ENCODE results near the gene DPP7. TPM values are rescaled to one million over a fixed set of nuclear protein-coding genes. Genes with fewer than 3 reads are reported as not detected.
"Not testable (repeated sequence)": the region's sequence is repeated elsewhere in the genome, so short reads cannot be mapped to it uniquely, and the experiment has no call there.

Gene DPP7
- total RNA-seq, 1 donor from 2014 or later = 394 TPM

DNA sequence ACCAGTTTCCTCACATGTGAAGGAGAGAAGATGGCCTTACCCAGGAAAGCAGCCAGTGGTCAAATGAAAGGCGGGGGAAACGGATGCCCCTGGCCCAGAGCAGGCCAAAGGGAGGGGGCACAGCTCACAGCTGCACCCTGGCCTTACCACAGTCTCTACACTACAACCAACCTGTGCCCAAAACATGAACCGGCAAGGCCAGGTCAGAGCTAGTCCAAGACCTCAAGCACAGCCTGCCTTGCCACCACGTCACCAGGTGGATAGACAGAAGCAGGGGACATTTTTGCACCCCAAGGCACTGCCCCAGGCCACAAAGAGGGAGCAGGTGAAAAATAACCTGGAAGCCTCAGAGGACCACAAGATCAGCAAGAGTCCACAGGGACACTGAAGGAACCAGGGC lies 28.9 kb upstream of the DPP7 start:
- no peak overlapping the region for H3K4me3 Mint-ChIP-seq
- H3K36me3 Mint-ChIP-seq (ENCODE audit: low read depth) = no peaks in the 10 kb centered on the region
- H3K27me3 Mint-ChIP-seq (ENCODE audit: insufficient read depth) = peaks cover 14% of the 10 kb centered on the region

DNA sequence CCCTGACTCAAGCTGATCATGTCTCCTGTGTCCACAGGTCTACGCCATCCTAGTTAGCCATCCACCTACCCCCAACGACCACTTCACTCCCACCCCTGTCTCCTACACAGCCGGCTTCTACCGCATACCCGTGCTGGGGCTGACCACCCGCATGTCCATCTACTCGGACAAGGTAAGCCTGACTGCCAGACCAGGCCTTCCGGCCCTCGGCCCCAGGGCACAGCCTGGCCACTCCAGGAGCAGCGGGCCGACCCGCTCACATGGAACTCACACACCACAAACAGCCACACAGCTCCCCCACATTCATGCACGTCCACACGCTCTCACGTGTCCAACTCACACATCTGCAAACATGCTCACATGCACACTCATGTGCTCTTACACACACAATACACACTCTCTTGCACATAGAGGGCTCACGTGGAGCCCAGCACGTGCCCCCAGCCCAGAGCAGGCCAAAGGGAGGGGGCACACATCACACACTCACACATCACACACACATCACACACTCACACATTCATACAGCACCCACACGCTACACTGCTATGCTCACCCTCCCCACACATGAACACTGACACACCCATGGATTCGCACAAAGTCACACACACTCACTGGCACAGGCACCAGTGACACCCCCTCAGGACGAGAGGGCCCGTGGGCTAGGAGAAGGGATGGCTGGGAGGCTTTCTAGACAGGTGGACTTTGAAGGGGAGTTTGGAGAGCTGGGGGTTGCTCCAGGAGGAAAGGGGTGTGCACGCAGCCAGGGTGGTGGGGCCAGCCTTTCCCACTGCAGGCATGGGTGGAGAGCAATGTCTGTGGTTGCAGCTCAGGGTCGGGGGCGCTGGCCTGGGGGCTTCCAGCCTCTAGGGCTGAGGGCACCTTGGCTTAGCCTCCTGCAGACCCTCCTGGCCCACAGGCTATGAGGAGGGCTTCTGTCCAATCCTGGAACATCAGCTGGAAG lies 27.7 kb upstream of the DPP7 start:
- H3K4me3 Mint-ChIP-seq = no peak overlapping the region
- intact Hi-C loops (cut with micrococcal nuclease) = no loop called here
- H3K9me3 Mint-ChIP-seq = no peaks in the 10 kb centered on the region
- no peaks in the 10 kb centered on the region for H3K36me3 Mint-ChIP-seq (ENCODE audit: low read depth)
- peaks cover 24% of the 10 kb centered on the region for H3K27me3 Mint-ChIP-seq (ENCODE audit: insufficient read depth)
- DNase-seq (ENCODE audit: low spot score) = no peak
- H3K4me1 Mint-ChIP-seq (ENCODE audit: low read depth) = no peaks in the 10 kb centered on the region
- peak overlapping the region; percentile 5 for H3K27ac Mint-ChIP-seq

More for the DNA sequence above, 28.9 kb upstream of the DPP7 start:
- intact Hi-C loops (cut with micrococcal nuclease) = no loop called here
- Mint-ChIP-seq H3K4me1 (ENCODE audit: low read depth) (no peaks in the 10 kb centered on the region), H3K9me3 (no peaks in the 10 kb centered on the region), H3K27ac (no peak overlapping the region)
- no peak for DNase-seq (ENCODE audit: low spot score)

DNA sequence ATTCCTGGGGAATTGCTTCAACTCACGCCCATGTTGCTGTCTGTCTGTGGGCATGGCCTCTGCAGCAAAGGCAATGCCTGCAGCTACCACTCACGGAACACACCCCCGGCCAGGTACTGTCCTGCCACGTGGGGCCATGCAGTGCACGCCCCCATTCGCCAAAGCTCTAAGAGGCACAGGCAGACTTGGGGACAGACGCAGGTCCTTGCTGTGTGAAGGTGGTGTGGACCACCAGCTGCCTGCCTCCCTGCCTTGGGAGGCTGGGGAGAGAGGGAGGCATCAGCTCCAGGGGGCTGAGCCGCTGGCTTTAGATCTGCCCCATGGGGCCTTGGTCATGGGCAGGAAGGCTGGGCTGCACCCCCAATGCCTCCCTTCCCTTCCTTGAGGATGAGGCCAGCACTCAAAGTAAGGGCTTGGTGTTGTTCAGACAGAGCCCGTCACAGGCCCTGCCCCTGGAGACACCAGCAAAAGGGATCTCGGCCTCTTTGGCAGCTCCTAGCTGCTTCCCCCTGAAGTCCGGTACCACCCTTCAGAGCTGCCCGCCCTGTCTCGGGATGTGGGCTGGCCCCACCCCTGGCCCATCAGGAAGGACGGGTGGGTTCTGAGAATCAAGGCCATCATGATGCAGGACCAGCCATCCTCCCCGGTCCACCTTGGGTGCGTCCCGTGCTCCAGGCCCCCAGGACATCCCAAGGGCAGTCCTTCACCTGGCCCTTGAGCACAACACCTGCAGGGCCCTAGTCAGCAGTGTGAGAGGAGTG lies 26.7 kb upstream of the DPP7 start:
- no peak for DNase-seq (ENCODE audit: low spot score)
- Mint-ChIP-seq H3K27ac (no peak overlapping the region), H3K36me3 (ENCODE audit: low read depth) (no peaks in the 10 kb centered on the region), H3K9me3 (no peaks in the 10 kb centered on the region), H3K27me3 (ENCODE audit: insufficient read depth) (peaks cover 24% of the 10 kb centered on the region), H3K4me3 (no peak overlapping the region), H3K4me1 (ENCODE audit: low read depth) (no peaks in the 10 kb centered on the region)
- intact Hi-C loops (cut with micrococcal nuclease) = no loop called here

- DNase-seq (ENCODE audit: low spot score) = no peak
- no peaks in the 10 kb centered on the region for H3K36me3 Mint-ChIP-seq (ENCODE audit: low read depth)
- no peaks in the 10 kb centered on the region for H3K4me1 Mint-ChIP-seq (ENCODE audit: low read depth)
- no peak overlapping the region for H3K27ac Mint-ChIP-seq
- intact Hi-C loops (cut with micrococcal nuclease) = no loop called here
- H3K9me3 Mint-ChIP-seq = no peaks in the 10 kb centered on the region
- peaks cover 28% of the 10 kb centered on the region for H3K27me3 Mint-ChIP-seq (ENCODE audit: insufficient read depth)
- H3K4me3 Mint-ChIP-seq = no peak overlapping the region
Measured at GRCh38 chr9:137140151-137141012, 25.8 kb upstream of the DPP7 start.

GRCh38 chr9:137139468-137140150 lies 25.1 kb upstream of the DPP7 start:
- H3K27ac Mint-ChIP-seq = no peak overlapping the region
- no peaks in the 10 kb centered on the region for H3K9me3 Mint-ChIP-seq
- intact Hi-C loops (cut with micrococcal nuclease) = loop anchor here (2.0 kb wide), 2 partner anchors 17 to 29 kb away; no protein-coding TSS in a partner anchor
- H3K4me3 Mint-ChIP-seq = no peak overlapping the region
- H3K27me3 Mint-ChIP-seq (ENCODE audit: insufficient read depth) = peaks cover 33% of the 10 kb centered on the region
- H3K36me3 Mint-ChIP-seq (ENCODE audit: low read depth) = no peaks in the 10 kb centered on the region
- H3K4me1 Mint-ChIP-seq (ENCODE audit: low read depth) = no peaks in the 10 kb centered on the region
- DNase-seq (ENCODE audit: low spot score) = no peak

DNA sequence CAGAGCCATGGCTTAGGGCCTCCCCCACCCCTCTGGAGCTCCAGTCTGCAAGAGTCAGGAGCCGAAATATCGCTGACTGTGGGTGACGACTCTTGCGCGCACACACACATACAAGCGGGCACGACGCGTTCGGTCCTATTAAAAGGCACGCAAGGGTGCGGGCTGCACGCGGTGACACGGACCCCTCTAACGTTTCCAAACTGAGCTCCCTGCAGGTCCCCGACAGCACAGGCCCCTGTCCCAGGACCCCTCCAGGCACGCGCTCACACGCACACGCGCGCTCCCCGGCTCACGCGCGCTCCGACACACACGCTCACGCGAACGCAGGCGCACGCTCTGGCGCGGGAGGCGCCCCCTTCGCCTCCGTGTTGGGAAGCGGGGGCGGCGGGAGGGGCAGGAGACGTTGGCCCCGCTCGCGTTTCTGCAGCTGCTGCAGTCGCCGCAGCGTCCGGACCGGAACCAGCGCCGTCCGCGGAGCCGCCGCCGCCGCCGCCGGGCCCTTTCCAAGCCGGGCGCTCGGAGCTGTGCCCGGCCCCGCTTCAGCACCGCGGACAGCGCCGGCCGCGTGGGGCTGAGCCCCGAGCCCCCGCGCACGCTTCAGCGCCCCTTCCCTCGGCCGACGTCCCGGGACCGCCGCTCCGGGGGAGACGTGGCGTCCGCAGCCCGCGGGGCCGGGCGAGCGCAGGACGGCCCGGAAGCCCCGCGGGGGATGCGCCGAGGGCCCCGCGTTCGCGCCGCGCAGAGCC lies 24.4 kb upstream of the DPP7 start, which contains the start of gene GRIN1:
GRIN1 (plus strand) TSS at position 433 of the 746 bp plus-strand sequence. CDS start 333 bp downstream, outside the sequence.
- H3K36me3 Mint-ChIP-seq (ENCODE audit: low read depth) = no peaks in the 10 kb centered on the region
- H3K27ac Mint-ChIP-seq = no peak within 1 kb of the TSS
- peak; percentile 40 for DNase-seq (ENCODE audit: low spot score)
- no peaks in the 10 kb centered on the region for H3K9me3 Mint-ChIP-seq
- H3K4me1 Mint-ChIP-seq (ENCODE audit: low read depth) = no peaks in the 10 kb centered on the region
- H3K27me3 Mint-ChIP-seq (ENCODE audit: insufficient read depth) = peaks cover 38% of the 10 kb centered on the region
- intact Hi-C loops (cut with micrococcal nuclease) = loop anchor here (2.0 kb wide), 2 partner anchors 18 to 30 kb away; no protein-coding TSS in a partner anchor
- no peak within 1 kb of the TSS for H3K4me3 Mint-ChIP-seq

GRCh38 chr9:137138058-137138721 lies 23.7 kb upstream of the DPP7 start:
- Mint-ChIP-seq H3K27ac (no peak overlapping the region), H3K36me3 (ENCODE audit: low read depth) (no peaks in the 10 kb centered on the region), H3K9me3 (no peaks in the 10 kb centered on the region), H3K4me3 (no peak overlapping the region), H3K27me3 (ENCODE audit: insufficient read depth) (peaks cover 38% of the 10 kb centered on the region), H3K4me1 (ENCODE audit: low read depth) (no peaks in the 10 kb centered on the region)
- intact Hi-C loops (cut with micrococcal nuclease) = loop anchor here (2.0 kb wide), 2 partner anchors 19 to 31 kb away; no protein-coding TSS in a partner anchor
- DNase-seq (ENCODE audit: low spot score) = no peak

DNA sequence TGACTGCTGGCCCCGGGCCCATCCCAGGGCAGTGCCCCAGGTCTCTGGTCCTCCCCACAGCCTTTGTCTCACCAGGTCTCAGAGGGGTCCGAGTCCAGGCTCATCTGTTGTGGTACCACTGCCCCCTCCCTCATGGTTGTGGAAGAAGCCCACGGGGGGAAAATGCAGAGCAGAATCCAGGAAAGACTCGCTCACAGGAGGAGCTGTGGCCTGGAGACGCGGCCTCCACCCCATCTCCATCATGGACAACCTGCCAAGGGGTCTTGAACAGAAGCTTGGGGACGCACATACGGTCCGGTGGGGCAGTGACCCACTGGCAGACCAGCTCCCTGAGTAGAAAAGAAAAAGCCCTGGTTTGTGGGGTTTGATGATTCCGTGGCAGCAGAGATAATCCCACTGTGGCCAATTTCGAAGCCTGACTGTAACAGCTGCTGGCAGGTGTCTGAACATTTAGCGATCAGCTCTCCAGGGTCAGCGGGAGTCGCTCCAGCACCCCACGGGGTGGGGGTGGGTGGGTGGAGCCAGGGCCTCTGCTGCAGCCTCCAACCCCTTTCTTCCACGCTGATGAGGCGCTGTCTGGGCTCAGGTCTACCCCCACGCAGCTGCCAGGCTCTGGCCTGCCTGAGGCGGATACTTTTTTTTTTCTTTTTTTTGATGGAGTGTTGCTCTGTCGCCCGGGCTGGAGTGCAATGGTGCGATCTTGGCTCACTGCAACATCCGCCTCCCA lies 22.5 kb upstream of the DPP7 start:
- peaks cover 38% of the 10 kb centered on the region for H3K27me3 Mint-ChIP-seq (ENCODE audit: insufficient read depth)
- no peak overlapping the region for H3K27ac Mint-ChIP-seq
- no peaks in the 10 kb centered on the region for H3K9me3 Mint-ChIP-seq

DNA sequence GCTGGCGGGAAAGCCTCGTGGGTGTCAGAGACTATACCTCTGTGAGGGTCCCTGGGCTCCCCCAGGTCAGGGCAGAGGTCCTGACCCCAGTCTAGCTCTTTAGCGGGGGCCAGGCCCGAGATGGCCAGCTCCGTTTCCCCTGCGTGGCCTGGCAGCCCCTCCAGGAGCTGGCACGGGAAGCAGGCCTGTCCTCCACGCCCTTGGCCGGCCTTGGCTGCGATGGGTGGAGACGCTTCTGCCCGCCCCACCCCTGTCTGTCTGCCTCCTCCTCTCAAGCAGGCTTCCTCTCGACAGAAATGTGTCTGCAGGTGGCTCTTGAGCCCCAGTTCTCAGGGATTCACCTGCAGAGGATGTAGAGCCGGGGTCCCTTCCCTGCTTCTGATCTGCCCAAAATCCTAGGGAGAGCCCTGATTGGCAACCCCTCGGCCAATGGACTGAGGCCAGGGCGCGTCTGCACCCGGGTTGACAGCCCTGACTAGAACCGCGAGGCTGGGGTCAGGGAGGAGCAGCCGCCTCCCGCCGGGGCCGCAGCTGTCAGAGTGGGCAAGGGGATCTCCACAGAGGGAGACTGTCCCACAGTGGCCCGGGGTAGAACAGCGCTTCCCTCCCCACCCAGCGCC lies 21.8 kb upstream of the DPP7 start:
- no peak overlapping the region for H3K4me3 Mint-ChIP-seq
- no peak for DNase-seq (ENCODE audit: low spot score)
- no peaks in the 10 kb centered on the region for H3K4me1 Mint-ChIP-seq (ENCODE audit: low read depth)
- intact Hi-C loops (cut with micrococcal nuclease) = no loop called here
- H3K36me3 Mint-ChIP-seq (ENCODE audit: low read depth) = no peaks in the 10 kb centered on the region
- H3K9me3 Mint-ChIP-seq = no peaks in the 10 kb centered on the region
- peaks cover 37% of the 10 kb centered on the region for H3K27me3 Mint-ChIP-seq (ENCODE audit: insufficient read depth)
- no peak overlapping the region for H3K27ac Mint-ChIP-seq

More for the DNA sequence above, 22.5 kb upstream of the DPP7 start:
- no peak overlapping the region for H3K4me3 Mint-ChIP-seq
- intact Hi-C loops (cut with micrococcal nuclease) = no loop called here
- no peaks in the 10 kb centered on the region for H3K4me1 Mint-ChIP-seq (ENCODE audit: low read depth)
- DNase-seq (ENCODE audit: low spot score) = no peak
- no peaks in the 10 kb centered on the region for H3K36me3 Mint-ChIP-seq (ENCODE audit: low read depth)

DNA sequence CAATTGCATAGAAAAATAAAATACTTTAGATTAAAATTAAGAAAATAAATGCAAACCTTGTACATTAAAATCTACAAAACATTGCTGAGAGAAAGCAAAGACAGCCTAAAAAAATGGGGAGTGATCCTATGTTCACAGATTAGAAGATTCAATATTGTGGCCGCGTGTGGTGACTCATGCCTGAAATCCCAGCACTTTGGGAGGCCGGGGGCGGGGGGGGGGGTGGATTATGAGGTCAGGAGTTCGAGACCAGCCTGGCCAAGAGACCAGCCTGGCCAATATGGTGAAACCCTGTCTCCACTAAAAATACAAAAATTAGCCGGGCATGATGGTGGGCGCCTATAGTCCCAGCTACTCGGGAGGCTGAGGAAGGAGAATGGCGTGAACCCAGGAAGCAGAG lies 20.6 kb upstream of the DPP7 start:
- H3K9me3 Mint-ChIP-seq; H3K27ac Mint-ChIP-seq; H3K4me3 Mint-ChIP-seq; intact Hi-C loops (cut with micrococcal nuclease); H3K4me1 Mint-ChIP-seq (ENCODE audit: low read depth); DNase-seq (ENCODE audit: low spot score); H3K36me3 Mint-ChIP-seq (ENCODE audit: low read depth): not testable (repeated sequence)
- H3K27me3 Mint-ChIP-seq (ENCODE audit: insufficient read depth) = peaks cover 31% of the 10 kb centered on the region
